ENCODE measurements around the gene SYNDIG1. TPM values are rescaled to one million over a fixed set of nuclear protein-coding genes. Genes with fewer than 3 reads are reported as not detected.

SYNDIG1 gene
- total RNA-seq, 1 donor from 2014 or later = 0.49 TPM

DNA sequence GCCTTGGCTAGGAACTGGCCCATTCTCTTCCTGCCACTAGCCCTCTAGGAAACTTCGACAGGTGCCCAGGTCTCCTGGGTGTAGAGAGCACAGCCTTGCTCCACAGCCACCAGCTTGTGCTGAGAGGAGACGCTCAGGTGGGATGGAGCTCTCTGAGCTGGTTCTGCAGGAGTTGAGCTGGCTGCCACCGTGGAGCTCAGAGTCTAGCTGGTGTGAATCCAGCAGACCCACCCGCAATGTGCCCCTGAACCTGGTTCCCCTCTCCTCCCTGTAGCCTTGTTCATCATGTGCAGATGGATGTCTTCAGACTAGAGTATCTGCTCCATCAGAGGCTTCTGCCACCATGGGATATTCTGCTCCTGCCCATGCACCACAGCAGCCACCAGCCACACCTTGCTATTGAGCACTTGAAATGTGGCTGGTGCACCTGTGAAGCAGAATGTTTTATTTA, 222.5 kb downstream of the SYNDIG1 start:
- DNase-seq (ENCODE audit: low read depth, low spot score) = no peak
- TF ChIP-seq, protein P1, sequence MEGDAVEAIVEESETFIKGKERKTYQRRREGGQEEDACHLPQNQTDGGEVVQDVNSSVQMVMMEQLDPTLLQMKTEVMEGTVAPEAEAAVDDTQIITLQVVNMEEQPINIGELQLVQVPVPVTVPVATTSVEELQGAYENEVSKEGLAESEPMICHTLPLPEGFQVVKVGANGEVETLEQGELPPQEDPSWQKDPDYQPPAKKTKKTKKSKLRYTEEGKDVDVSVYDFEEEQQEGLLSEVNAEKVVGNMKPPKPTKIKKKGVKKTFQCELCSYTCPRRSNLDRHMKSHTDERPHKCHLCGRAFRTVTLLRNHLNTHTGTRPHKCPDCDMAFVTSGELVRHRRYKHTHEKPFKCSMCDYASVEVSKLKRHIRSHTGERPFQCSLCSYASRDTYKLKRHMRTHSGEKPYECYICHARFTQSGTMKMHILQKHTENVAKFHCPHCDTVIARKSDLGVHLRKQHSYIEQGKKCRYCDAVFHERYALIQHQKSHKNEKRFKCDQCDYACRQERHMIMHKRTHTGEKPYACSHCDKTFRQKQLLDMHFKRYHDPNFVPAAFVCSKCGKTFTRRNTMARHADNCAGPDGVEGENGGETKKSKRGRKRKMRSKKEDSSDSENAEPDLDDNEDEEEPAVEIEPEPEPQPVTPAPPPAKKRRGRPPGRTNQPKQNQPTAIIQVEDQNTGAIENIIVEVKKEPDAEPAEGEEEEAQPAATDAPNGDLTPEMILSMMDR (conservative IDR thresholded peaks at IDR 0.05) = no peak
- Mint-ChIP-seq H3K4me1 (no peaks in the 10 kb centered on the region), H3K36me3 (ENCODE audit: low read depth) (no peaks in the 10 kb centered on the region), H3K27ac (ENCODE audit: unreplicated experiment) (no peak overlapping the region), H3K4me3 (no peak overlapping the region), H3K9me3 (peaks cover 6% of the 10 kb centered on the region), H3K27me3 (ENCODE audit: low read depth) (peaks cover 7% of the 10 kb centered on the region)

DNA sequence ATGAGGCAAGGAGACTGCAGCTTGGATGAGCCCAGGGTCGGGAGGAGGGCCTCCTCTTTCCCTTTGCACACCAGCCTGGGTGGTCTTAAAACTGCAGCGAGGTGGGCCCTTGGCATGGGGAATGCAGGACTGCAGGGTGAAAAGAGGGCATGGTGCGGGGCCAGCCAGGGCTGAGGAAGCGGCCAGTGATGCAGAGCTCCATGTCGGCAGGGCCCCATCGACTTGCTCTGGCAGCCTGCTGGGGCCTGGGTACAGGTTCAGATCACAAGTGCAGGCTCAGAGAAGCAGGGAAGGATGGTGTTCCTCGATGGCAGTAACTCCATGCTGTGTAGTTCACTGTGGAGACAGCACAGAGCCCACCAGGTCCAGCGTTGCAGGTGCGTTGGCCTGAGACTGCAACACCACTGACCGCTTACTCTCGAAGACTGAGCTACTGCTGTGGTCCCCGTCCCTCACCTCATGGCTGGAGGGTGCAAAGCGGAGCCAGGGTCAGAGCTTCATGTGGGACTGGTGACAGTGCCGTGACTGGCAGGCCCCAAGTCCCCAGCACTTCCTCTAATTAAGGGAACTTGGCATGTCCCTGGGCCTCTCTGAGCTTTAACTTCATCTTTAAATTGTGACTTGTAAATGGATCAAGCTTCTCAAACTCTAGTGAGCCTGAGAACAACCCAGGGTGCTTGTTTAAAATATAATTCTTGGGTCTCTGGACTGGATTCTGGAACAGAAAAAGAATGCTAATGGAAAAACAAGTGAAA, 223.2 kb downstream of the SYNDIG1 start:
- TF ChIP-seq, protein P1 (conservative IDR thresholded peaks at IDR 0.05) = no peak
- H3K9me3 Mint-ChIP-seq = peaks cover 3% of the 10 kb centered on the region
- H3K27ac Mint-ChIP-seq (ENCODE audit: unreplicated experiment) = no peak overlapping the region
- no peaks in the 10 kb centered on the region for H3K36me3 Mint-ChIP-seq (ENCODE audit: low read depth)
- H3K27me3 Mint-ChIP-seq (ENCODE audit: low read depth) = peaks cover 7% of the 10 kb centered on the region
- H3K4me1 Mint-ChIP-seq = no peaks in the 10 kb centered on the region
- no peak overlapping the region for H3K4me3 Mint-ChIP-seq
- DNase-seq (ENCODE audit: low read depth, low spot score) = no peak

DNA sequence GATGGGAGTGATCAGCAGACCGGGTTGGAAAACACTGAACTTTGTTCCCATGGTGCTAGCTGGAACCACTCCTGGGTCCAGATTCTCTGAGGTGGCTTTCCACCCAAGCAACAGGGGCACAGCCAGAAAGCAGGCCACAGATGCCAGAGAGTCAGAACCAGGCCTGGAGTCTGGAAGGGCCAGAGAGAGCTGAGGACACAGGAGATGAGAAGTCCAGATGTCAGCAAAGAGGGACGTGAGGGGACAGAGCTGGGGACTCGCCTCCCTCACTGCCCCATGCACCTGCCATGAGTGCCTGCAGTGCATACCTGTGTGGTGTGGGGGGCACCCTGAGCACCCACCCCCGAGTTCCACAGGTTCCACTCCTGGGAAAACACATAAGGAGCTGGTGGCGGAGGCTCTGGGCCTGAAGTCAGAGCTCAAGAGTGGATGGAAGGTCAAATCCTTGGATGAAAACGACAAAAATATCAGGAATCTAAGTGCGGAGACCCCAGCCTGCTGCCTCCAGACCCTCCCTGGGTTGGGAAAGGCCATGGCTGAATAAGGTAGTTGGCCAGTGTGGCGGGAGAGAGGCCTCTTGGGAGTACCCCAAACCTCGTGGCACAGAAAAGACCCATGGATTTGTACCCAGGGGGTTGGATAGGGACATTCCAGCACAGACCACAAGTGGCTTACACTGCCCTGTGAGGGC, 224.2 kb downstream of the SYNDIG1 start:
- Mint-ChIP-seq H3K27ac (ENCODE audit: unreplicated experiment) (no peak overlapping the region), H3K4me1 (no peaks in the 10 kb centered on the region), H3K36me3 (ENCODE audit: low read depth) (no peaks in the 10 kb centered on the region), H3K27me3 (ENCODE audit: low read depth) (peaks cover 9% of the 10 kb centered on the region), H3K4me3 (no peak overlapping the region), H3K9me3 (no peaks in the 10 kb centered on the region)
- TF ChIP-seq, protein P1 (conservative IDR thresholded peaks at IDR 0.05) = no peak
- DNase-seq (ENCODE audit: low read depth, low spot score) = no peak

DNA sequence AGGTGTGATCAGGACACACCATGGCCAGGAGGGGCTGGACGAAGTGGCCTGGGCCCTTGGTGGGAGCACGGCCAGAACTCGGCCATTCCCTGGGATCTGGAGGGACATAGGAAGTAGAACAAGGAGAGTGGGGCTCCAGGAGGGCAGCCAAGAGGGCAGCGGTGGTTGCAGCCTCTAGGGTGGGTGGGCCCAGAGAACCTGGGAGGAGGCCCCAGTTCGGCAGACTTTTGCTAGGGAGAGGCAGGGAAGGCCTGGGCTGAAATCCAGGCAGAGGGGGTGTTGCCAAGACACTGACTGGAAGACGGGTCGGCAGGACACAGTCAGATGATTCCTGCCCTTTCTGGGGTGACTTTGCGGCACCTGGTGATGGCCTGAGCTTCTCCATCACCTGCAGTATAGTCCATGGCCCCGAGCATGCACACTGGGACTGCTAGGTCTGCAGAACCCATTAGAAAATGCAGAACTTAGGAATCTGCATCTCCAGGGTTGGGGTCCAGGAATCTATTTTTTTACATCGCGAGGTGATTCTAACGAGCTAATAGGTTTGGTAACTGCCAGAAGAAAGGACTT, 224.8 kb downstream of the SYNDIG1 start:
- no peaks in the 10 kb centered on the region for H3K36me3 Mint-ChIP-seq (ENCODE audit: low read depth)
- TF ChIP-seq, protein P1 (conservative IDR thresholded peaks at IDR 0.05) = no peak
- no peak overlapping the region for H3K27ac Mint-ChIP-seq (ENCODE audit: unreplicated experiment)
- H3K4me3 Mint-ChIP-seq = no peak overlapping the region
- DNase-seq (ENCODE audit: low read depth, low spot score) = no peak
- peaks cover 6% of the 10 kb centered on the region for H3K27me3 Mint-ChIP-seq (ENCODE audit: low read depth)
- H3K4me1 Mint-ChIP-seq = no peaks in the 10 kb centered on the region
- H3K9me3 Mint-ChIP-seq = no peaks in the 10 kb centered on the region

DNA sequence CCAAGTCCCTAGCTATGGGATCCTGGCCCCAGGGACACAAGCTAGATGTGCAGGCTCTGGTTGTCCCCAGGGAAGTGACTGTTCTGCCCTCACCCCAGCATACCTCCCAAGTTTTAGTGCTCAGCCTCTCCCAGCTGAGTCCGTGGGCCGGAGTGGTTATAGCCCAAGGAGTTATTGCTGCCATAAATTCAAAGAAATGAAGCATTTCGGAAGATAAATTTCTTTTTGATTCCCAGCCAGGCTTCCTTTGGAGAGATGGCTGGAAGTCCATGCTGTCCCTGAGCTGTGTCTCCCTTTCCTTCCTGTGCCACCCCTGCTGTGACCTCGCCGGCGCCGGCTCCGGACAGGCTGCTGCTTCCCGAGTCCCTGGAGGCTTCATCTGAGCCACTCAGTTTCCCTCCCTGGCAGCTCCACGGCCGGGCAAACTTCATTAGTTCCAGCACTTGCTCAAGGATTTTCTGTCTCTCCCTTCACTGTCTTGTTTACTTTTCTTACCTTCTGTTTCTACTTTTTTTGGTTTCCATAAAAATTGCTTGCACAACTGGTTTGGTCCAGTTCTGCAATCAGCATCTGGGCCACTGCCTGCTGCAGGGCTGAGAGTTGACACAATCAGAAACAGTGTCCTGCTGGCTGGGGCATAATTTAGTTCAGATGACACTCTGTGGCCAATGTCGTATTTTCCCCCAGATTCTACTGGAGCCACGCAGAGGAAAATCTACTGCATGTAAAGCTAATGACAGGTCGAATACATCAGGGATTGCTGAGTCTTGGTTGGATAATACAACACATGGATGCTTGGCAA, 225.5 kb downstream of the SYNDIG1 start:
- peaks cover 3% of the 10 kb centered on the region for H3K27me3 Mint-ChIP-seq (ENCODE audit: low read depth)
- no peaks in the 10 kb centered on the region for H3K9me3 Mint-ChIP-seq
- H3K4me3 Mint-ChIP-seq = no peak overlapping the region
- H3K36me3 Mint-ChIP-seq (ENCODE audit: low read depth) = no peaks in the 10 kb centered on the region
- TF ChIP-seq, protein P1 (conservative IDR thresholded peaks at IDR 0.05) = no peak
- no peaks in the 10 kb centered on the region for H3K4me1 Mint-ChIP-seq
- H3K27ac Mint-ChIP-seq (ENCODE audit: unreplicated experiment) = no peak overlapping the region
- DNase-seq (ENCODE audit: low read depth, low spot score) = no peak
